Measurements from ENCODE around the gene HOXD9.

HOXD9 gene

DNA sequence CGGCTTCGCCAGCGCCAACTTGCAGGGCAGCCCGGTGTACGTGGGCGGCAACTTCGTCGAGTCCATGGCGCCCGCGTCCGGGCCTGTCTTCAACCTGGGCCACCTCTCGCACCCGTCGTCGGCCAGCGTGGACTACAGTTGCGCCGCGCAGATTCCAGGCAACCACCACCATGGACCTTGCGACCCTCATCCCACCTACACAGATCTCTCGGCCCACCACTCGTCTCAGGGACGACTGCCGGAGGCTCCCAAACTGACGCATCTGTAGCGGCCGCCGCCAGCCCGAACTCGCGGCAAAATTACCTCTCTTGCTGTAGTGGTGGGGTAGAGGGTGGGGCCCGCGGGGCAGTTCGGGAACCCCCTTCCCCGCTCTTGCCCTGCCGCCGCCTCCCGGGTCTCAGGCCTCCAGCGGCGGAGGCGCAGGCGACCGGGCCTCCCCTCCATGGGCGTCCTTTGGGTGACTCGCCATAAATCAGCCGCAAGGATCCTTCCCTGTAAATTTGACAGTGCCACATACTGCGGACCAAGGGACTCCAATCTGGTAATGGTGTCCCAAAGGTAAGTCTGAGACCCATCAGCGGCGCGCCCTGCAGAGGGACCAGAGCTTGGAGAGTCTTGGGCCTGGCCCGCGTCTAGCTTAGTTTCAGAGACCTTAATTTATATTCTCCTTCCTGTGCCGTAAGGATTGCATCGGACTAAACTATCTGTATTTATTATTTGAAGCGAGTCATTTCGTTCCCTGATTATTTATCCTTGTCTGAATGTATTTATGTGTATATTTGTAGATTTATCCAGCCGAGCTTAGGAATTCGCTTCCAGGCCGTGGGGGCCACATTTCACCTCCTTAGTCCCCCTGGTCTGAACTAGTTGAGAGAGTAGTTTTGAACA is 49.7 kb downstream of the HOXD9 start:
- no peak overlapping the region for H2AFZ ChIP-seq (ENCODE audit: insufficient read depth, low read length, poor library complexity)
- peak overlapping the region; percentile 22 for H3K4me2 ChIP-seq (ENCODE audit: low read length)
- H3K4ac ChIP-seq (ENCODE audit: low read depth, low read length): no peak overlapping the region
- no peak for DNase-seq
- peak overlapping the region; percentile 43 for H3K4me3 ChIP-seq (ENCODE audit: low read depth, low read length)
- H3K36me3 ChIP-seq (ENCODE audit: control insufficient read depth in 1 of 2, insufficient read depth in 2 of 2, low read length in 2 of 2): no peaks in the 10 kb centered on the region
- H3K18ac ChIP-seq (ENCODE audit: low read length): no peak overlapping the region
- no peak overlapping the region for H4K8ac ChIP-seq (ENCODE audit: low read depth, low read length)
- no peaks in the 10 kb centered on the region for H3K79me2 ChIP-seq (ENCODE audit: control insufficient read depth, insufficient read depth, low read length, poor library complexity)
- H4K91ac ChIP-seq (ENCODE audit: low read depth, low read length): no peak overlapping the region
- no peak overlapping the region for H3K14ac ChIP-seq (ENCODE audit: low read length)
- no peak overlapping the region for H3K23ac ChIP-seq (ENCODE audit: low read length)
- WGBS (ENCODE audit: extremely low coverage, insufficient coverage, insufficient read length): no CpG with 5 or more reads among the region's 60 CpGs
- H2BK12ac ChIP-seq (ENCODE audit: low read length): no peak overlapping the region
- H3K27ac ChIP-seq (ENCODE audit: low read depth, low read length): no peak overlapping the region
- peaks cover 69% of the 10 kb centered on the region for H3K27me3 ChIP-seq (ENCODE audit: insufficient read depth, low read length)
- H3K4me1 ChIP-seq (ENCODE audit: control insufficient read depth in 1 of 2, insufficient read depth in 2 of 2, low read length in 2 of 2): peaks cover 0 to 8% of the 10 kb centered on the region in 2 experiments
- H4K12ac ChIP-seq (ENCODE audit: low read depth, low read length): no peak overlapping the region
- no peak overlapping the region for H3K9ac ChIP-seq (ENCODE audit: low read length)
- no peaks in the 10 kb centered on the region for H3K79me1 ChIP-seq (ENCODE audit: low read length)
- H2AK5ac ChIP-seq (ENCODE audit: low read length): no peak overlapping the region
- H2BK120ac ChIP-seq (ENCODE audit: insufficient read depth, low read length, poor library complexity): no peak overlapping the region
- peaks cover 13% of the 10 kb centered on the region for H3K9me3 ChIP-seq (ENCODE audit: insufficient read depth, low read depth, low read length)
- no peak overlapping the region for H2BK5ac ChIP-seq (ENCODE audit: low read depth, low read length, poor library complexity)

DNA sequence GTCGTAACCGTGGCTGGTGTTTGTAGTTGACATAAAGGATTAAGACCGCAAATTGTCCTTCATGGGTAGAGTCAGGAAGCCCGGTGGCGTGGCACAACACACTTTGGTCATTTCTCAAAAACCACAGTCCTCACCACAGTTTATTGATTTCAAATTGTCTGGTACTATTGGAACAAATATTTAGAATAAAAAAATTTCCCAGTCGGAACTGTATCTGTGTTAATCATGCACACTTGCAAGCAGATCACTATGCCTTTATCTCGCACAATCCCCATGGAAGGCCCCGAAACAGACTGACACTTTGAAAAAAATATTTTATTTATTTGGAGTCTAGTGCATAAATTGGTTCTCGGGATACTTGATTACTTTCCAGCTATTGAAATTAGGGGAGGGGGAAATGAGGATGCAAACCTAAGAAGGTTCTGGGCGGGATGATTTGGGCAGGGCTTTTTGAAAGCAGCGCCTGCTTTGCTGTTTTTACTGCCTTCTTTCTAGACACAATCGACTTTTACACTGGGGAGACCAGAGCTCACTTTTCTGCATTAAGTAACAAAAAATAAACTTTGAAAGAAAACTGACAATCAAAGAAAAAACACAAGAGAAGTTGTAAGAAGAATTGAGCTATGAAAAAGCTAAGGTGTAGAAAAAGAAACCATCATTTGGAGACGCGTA is 50.5 kb downstream of the HOXD9 start:
- no peak overlapping the region for H3K27ac ChIP-seq (ENCODE audit: low read depth, low read length)
- H2AFZ ChIP-seq (ENCODE audit: insufficient read depth, low read length, poor library complexity): no peak overlapping the region
- peaks cover 3 to 13% of the 10 kb centered on the region in 2 experiments for H3K4me1 ChIP-seq (ENCODE audit: control insufficient read depth in 1 of 2, insufficient read depth in 2 of 2, low read length in 2 of 2)
- no peak overlapping the region for H3K4me3 ChIP-seq (ENCODE audit: low read depth, low read length)
- H3K4ac ChIP-seq (ENCODE audit: low read depth, low read length): no peak overlapping the region
- H2AK5ac ChIP-seq (ENCODE audit: low read length): no peak overlapping the region
- no peak overlapping the region for H3K9ac ChIP-seq (ENCODE audit: low read length)
- no peak overlapping the region for H3K14ac ChIP-seq (ENCODE audit: low read length)
- no peak overlapping the region for H2BK120ac ChIP-seq (ENCODE audit: insufficient read depth, low read length, poor library complexity)
- H3K79me2 ChIP-seq (ENCODE audit: control insufficient read depth, insufficient read depth, low read length, poor library complexity): no peaks in the 10 kb centered on the region
- H2BK5ac ChIP-seq (ENCODE audit: low read depth, low read length, poor library complexity): no peak overlapping the region
- no peak overlapping the region for H4K91ac ChIP-seq (ENCODE audit: low read depth, low read length)
- no CpG with 5 or more reads among the region's 14 CpGs for whole genome bisulfite sequencing (ENCODE audit: extremely low coverage, insufficient coverage, insufficient read length)
- no peak overlapping the region for H3K4me2 ChIP-seq (ENCODE audit: low read length)
- no peak overlapping the region for H4K12ac ChIP-seq (ENCODE audit: low read depth, low read length)
- DNase-seq: no peak
- H2BK12ac ChIP-seq (ENCODE audit: low read length): no peak overlapping the region
- no peak overlapping the region for H3K23ac ChIP-seq (ENCODE audit: low read length)
- H3K79me1 ChIP-seq (ENCODE audit: low read length): no peaks in the 10 kb centered on the region
- no peak overlapping the region for H3K18ac ChIP-seq (ENCODE audit: low read length)
- H3K27me3 ChIP-seq (ENCODE audit: insufficient read depth, low read length): peaks cover 74% of the 10 kb centered on the region
- H4K8ac ChIP-seq (ENCODE audit: low read depth, low read length): no peak overlapping the region
- no peaks in the 10 kb centered on the region for H3K36me3 ChIP-seq (ENCODE audit: control insufficient read depth in 1 of 2, insufficient read depth in 2 of 2, low read length in 2 of 2)
- H3K9me3 ChIP-seq (ENCODE audit: insufficient read depth, low read depth, low read length): peaks cover 13% of the 10 kb centered on the region

DNA sequence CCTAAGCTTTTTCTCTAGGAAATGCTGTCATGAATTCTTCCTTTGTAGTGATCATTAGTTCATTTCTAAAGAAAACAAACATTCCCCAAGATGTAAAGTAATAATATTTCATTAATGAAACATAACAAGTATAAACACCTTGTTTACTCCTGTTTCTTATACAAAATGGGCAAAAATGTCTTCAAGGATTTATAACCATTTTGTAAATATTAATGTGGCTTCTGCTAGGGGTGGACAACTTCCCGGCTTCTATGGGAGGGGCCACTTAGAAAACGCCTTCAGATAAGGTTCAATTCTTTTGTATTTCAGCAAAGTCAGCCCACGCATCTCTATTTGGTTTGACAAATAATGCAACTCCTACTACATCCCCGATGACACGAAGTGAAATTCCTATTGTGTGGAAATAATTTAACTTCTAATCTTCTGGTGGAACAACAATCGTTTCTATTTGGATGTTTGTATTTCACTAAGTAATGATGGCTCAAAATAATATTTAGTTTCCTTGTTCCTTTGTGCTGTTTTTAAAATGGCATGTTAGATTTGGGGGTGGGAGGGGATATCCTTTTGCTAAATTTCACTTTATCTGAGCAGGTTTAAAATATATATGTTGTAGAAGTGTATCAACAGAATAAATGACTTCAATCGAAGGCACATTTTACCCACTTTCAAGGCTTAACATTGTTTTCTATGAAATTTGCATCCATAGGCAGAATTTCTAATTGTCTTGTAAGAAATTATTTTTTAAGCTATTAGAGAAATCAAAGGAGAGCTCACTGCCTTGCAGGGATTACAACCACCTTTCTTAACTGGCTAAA is 51.3 kb downstream of the HOXD9 start:
- Histone ChIP-seq H3K4me3 (ENCODE audit: low read depth, low read length) (no peak overlapping the region), H3K27me3 (ENCODE audit: insufficient read depth, low read length) (peaks cover 81% of the 10 kb centered on the region), H2BK12ac (ENCODE audit: low read length) (no peak overlapping the region), H4K91ac (ENCODE audit: low read depth, low read length) (no peak overlapping the region), H3K4me2 (ENCODE audit: low read length) (no peak overlapping the region), H3K18ac (ENCODE audit: low read length) (no peak overlapping the region), H3K9me3 (ENCODE audit: insufficient read depth, low read depth, low read length) (peaks cover 16% of the 10 kb centered on the region), H3K79me1 (ENCODE audit: low read length) (no peaks in the 10 kb centered on the region), H3K36me3 (ENCODE audit: control insufficient read depth in 1 of 2, insufficient read depth in 2 of 2, low read length in 2 of 2) (no peaks in the 10 kb centered on the region), H2BK5ac (ENCODE audit: low read depth, low read length, poor library complexity) (no peak overlapping the region), H3K79me2 (ENCODE audit: control insufficient read depth, insufficient read depth, low read length, poor library complexity) (no peaks in the 10 kb centered on the region), H4K12ac (ENCODE audit: low read depth, low read length) (no peak overlapping the region), H2AK5ac (ENCODE audit: low read length) (no peak overlapping the region), H2BK120ac (ENCODE audit: insufficient read depth, low read length, poor library complexity) (no peak overlapping the region), H2AFZ (ENCODE audit: insufficient read depth, low read length, poor library complexity) (no peak overlapping the region), H3K4me1 (ENCODE audit: control insufficient read depth in 1 of 2, insufficient read depth in 2 of 2, low read length in 2 of 2) (peaks cover 3 to 17% of the 10 kb centered on the region in 2 experiments), H3K9ac (ENCODE audit: low read length) (no peak overlapping the region), H3K14ac (ENCODE audit: low read length) (no peak overlapping the region), H4K8ac (ENCODE audit: low read depth, low read length) (no peak overlapping the region), H3K4ac (ENCODE audit: low read depth, low read length) (no peak overlapping the region), H3K23ac (ENCODE audit: low read length) (no peak overlapping the region), H3K27ac (ENCODE audit: low read depth, low read length) (no peak overlapping the region)
- WGBS (ENCODE audit: extremely low coverage, insufficient coverage, insufficient read length): no CpG with 5 or more reads among the region's 7 CpGs
- no peak for DNase-seq

DNA sequence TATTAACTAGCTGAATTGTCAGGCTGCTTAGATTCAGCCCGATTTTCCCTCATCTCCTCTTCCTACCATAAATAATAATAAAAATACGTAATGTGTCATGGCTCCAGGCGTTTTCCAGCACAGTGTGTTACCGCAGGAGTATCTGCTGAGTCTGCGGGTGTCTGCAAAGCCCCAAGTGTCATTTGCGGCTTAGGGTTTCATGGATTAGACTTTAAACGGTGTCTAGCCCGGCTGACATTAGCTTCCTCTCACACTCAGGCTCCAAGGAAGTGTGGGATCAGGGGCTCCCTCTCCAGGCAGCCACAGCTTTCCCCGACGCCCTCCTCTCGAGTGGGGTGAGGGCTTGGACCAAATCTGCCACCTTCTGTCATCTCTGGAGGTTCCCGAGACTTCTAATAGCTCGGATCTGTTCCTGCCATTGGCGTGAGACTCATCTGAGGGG is 51.9 kb downstream of the HOXD9 start:
- no peak overlapping the region for H3K27ac ChIP-seq (ENCODE audit: low read depth, low read length)
- no peak for DNase-seq

More for the DNA sequence above, 51.9 kb downstream of the HOXD9 start:
- H3K9me3 ChIP-seq (ENCODE audit: insufficient read depth, low read depth, low read length): peaks cover 14% of the 10 kb centered on the region
- no peak overlapping the region for H4K91ac ChIP-seq (ENCODE audit: low read depth, low read length)
- H2AFZ ChIP-seq (ENCODE audit: insufficient read depth, low read length, poor library complexity): no peak overlapping the region
- no peak overlapping the region for H3K18ac ChIP-seq (ENCODE audit: low read length)
- no CpG with 5 or more reads among the region's 14 CpGs for WGBS (ENCODE audit: extremely low coverage, insufficient coverage, insufficient read length)
- no peak overlapping the region for H2BK120ac ChIP-seq (ENCODE audit: insufficient read depth, low read length, poor library complexity)
- no peaks in the 10 kb centered on the region for H3K79me1 ChIP-seq (ENCODE audit: low read length)
- no peak overlapping the region for H2BK12ac ChIP-seq (ENCODE audit: low read length)
- H3K9ac ChIP-seq (ENCODE audit: low read length): no peak overlapping the region
- no peak overlapping the region for H2BK5ac ChIP-seq (ENCODE audit: low read depth, low read length, poor library complexity)
- H4K8ac ChIP-seq (ENCODE audit: low read depth, low read length): no peak overlapping the region
- H3K27me3 ChIP-seq (ENCODE audit: insufficient read depth, low read length): peaks cover 81% of the 10 kb centered on the region
- H3K79me2 ChIP-seq (ENCODE audit: control insufficient read depth, insufficient read depth, low read length, poor library complexity): no peaks in the 10 kb centered on the region
- H3K14ac ChIP-seq (ENCODE audit: low read length): no peak overlapping the region
- no peaks in the 10 kb centered on the region for H3K36me3 ChIP-seq (ENCODE audit: control insufficient read depth in 1 of 2, insufficient read depth in 2 of 2, low read length in 2 of 2)
- H2AK5ac ChIP-seq (ENCODE audit: low read length): no peak overlapping the region
- no peak overlapping the region for H4K12ac ChIP-seq (ENCODE audit: low read depth, low read length)
- no peak overlapping the region for H3K23ac ChIP-seq (ENCODE audit: low read length)
- H3K4me1 ChIP-seq (ENCODE audit: control insufficient read depth in 1 of 2, insufficient read depth in 2 of 2, low read length in 2 of 2): peaks cover 3 to 17% of the 10 kb centered on the region in 2 experiments
- no peak overlapping the region for H3K4ac ChIP-seq (ENCODE audit: low read depth, low read length)
- H3K4me3 ChIP-seq (ENCODE audit: low read depth, low read length): no peak overlapping the region
- no peak overlapping the region for H3K4me2 ChIP-seq (ENCODE audit: low read length)

All from trophoblast cell (in vitro differentiated cells and primary cell).